ENCODE measurements around the gene IL15. TPM values are rescaled to one million over a fixed set of nuclear protein-coding genes. Genes with fewer than 3 reads are reported as not detected.
A peak's percentile ranks its signal among the peaks of the same experiment; 100 is the strongest.
"Not testable (repeated sequence)": the region's sequence is repeated elsewhere in the genome, so short reads cannot be mapped to it uniquely, and the experiment has no call there.

The IL15 gene
- 3.7 and 4.1 TPM in 2 replicates for total RNA-seq (2014; rRNA removed; shearing (Covaris generic))

GRCh38 chr4:141636082-141636770 lies at the start of gene IL15:
TSS of gene IL15 (plus strand) at chr4:141636583. CDS start at chr4:141719465, 82,882 bp downstream.
- peak; percentile 80 for DNase-seq (ENCODE audit: low spot score)

GRCh38 chr4:141587897-141588296 lies 48.5 kb upstream of the IL15 start:
- no peak for DNase-seq (ENCODE audit: low spot score)

- DNase-seq (ENCODE audit: low spot score): no peak
These were observed 40.9 kb upstream of the IL15 start for GRCh38 chr4:141595531-141595930.

GRCh38 chr4:141599853-141600252 lies 36.5 kb upstream of the IL15 start:
- no peak for DNase-seq (ENCODE audit: low spot score)

- not testable (repeated sequence) for DNase-seq (ENCODE audit: low spot score)
These were observed 31.7 kb upstream of the IL15 start for GRCh38 chr4:141604683-141605082.

GRCh38 chr4:141605425-141605856 lies 30.9 kb upstream of the IL15 start:
- no peak for DNase-seq (ENCODE audit: low spot score)

GRCh38 chr4:141609243-141609642 lies 27.1 kb upstream of the IL15 start:
- no peak for DNase-seq (ENCODE audit: low spot score)

- DNase-seq (ENCODE audit: low spot score): no peak
These were observed 26.0 kb upstream of the IL15 start for GRCh38 chr4:141610365-141610764.

GRCh38 chr4:141614878-141615586 lies 21.4 kb upstream of the IL15 start:
- no peak for DNase-seq (ENCODE audit: low spot score)

GRCh38 chr4:141615587-141615918 lies 20.8 kb upstream of the IL15 start:
- not testable (repeated sequence) for DNase-seq (ENCODE audit: low spot score)

- no peak for DNase-seq (ENCODE audit: low spot score)
These were observed 15.7 kb upstream of the IL15 start for GRCh38 chr4:141620715-141621114.

- no peak for DNase-seq (ENCODE audit: low spot score)
These were observed 11.4 kb upstream of the IL15 start for GRCh38 chr4:141625023-141625422.

GRCh38 chr4:141630854-141631253 lies 5.5 kb upstream of the IL15 start:
- DNase-seq (ENCODE audit: low spot score): no peak

- DNase-seq (ENCODE audit: low spot score): no peak
These were observed 674 bp upstream of the IL15 start for GRCh38 chr4:141635736-141636081.

GRCh38 chr4:141636771-141637460 lies 533 bp downstream of the IL15 start:
- peak; percentile 68 for DNase-seq (ENCODE audit: low spot score)

- DNase-seq (ENCODE audit: low spot score): no peak
These were observed 1.2 kb downstream of the IL15 start for GRCh38 chr4:141637565-141637964.

GRCh38 chr4:141638230-141638629 lies 1.8 kb downstream of the IL15 start:
- DNase-seq (ENCODE audit: low spot score): no peak

GRCh38 chr4:141640696-141641095 lies 4.3 kb downstream of the IL15 start:
- no peak for DNase-seq (ENCODE audit: low spot score)

- DNase-seq (ENCODE audit: low spot score): no peak
These were observed 5.7 kb downstream of the IL15 start for GRCh38 chr4:141642063-141642462.

GRCh38 chr4:141642711-141643110 lies 6.3 kb downstream of the IL15 start:
- peak; percentile 25 for DNase-seq (ENCODE audit: low spot score)

GRCh38 chr4:141643557-141643956 lies 7.2 kb downstream of the IL15 start:
- peak; percentile 19 for DNase-seq (ENCODE audit: low spot score)

- no peak for DNase-seq (ENCODE audit: low spot score)
These were observed 9.4 kb downstream of the IL15 start for GRCh38 chr4:141645611-141646340.
